ENCODE data around the gene ZNF710.

Gene ZNF710

GRCh38 chr15:90119367-90119766 is 118.2 kb downstream of the ZNF710 start:
- no peaks in the 10 kb centered on the region for H3K9me3 ChIP-seq (ENCODE audit: control insufficient read depth, insufficient read depth, low read length)
- no peak overlapping the region for H3K4me3 ChIP-seq (ENCODE audit: low read length)
- H3K27ac ChIP-seq (ENCODE audit: low read length): no peak overlapping the region
- no peaks in the 10 kb centered on the region for H3K27me3 ChIP-seq (ENCODE audit: control insufficient read depth, insufficient read depth, low read length)
- H3K36me3 ChIP-seq (ENCODE audit: control insufficient read depth, insufficient read depth, low read length): no peaks in the 10 kb centered on the region
- no peak for DNase-seq (ENCODE audit: low read depth, low spot score)
- no peaks in the 10 kb centered on the region for H3K4me1 ChIP-seq (ENCODE audit: control insufficient read depth, insufficient read depth, low read length)

- Histone ChIP-seq H3K4me3 (ENCODE audit: low read length) (no peak overlapping the region), H3K36me3 (ENCODE audit: control insufficient read depth, insufficient read depth, low read length) (no peaks in the 10 kb centered on the region), H3K27ac (ENCODE audit: low read length) (no peak overlapping the region), H3K4me1 (ENCODE audit: control insufficient read depth, insufficient read depth, low read length) (no peaks in the 10 kb centered on the region), H3K27me3 (ENCODE audit: control insufficient read depth, insufficient read depth, low read length) (no peaks in the 10 kb centered on the region), H3K9me3 (ENCODE audit: control insufficient read depth, insufficient read depth, low read length) (no peaks in the 10 kb centered on the region)
- WGBS (ENCODE audit: insufficient coverage, insufficient read length): no CpG with 5 or more reads among the region's 6 CpGs
- DNase-seq (ENCODE audit: low read depth, low spot score): no peak
Measured at GRCh38 chr15:90121086-90121485, 120.0 kb downstream of the ZNF710 start.

GRCh38 chr15:90124507-90124906 is 123.4 kb downstream of the ZNF710 start:
- no peak for DNase-seq (ENCODE audit: low read depth, low spot score)
- Histone ChIP-seq H3K27me3 (ENCODE audit: control insufficient read depth, insufficient read depth, low read length) (no peaks in the 10 kb centered on the region), H3K9me3 (ENCODE audit: control insufficient read depth, insufficient read depth, low read length) (no peaks in the 10 kb centered on the region), H3K27ac (ENCODE audit: low read length) (no peak overlapping the region), H3K4me1 (ENCODE audit: control insufficient read depth, insufficient read depth, low read length) (peaks cover 6% of the 10 kb centered on the region; the same call in 1 of the 2 replicates), H3K4me3 (ENCODE audit: low read length) (no peak overlapping the region), H3K36me3 (ENCODE audit: control insufficient read depth, insufficient read depth, low read length) (no peaks in the 10 kb centered on the region)

GRCh38 chr15:90126022-90126421 is 124.9 kb downstream of the ZNF710 start:
- Histone ChIP-seq H3K36me3 (ENCODE audit: control insufficient read depth, insufficient read depth, low read length) (no peaks in the 10 kb centered on the region), H3K27me3 (ENCODE audit: control insufficient read depth, insufficient read depth, low read length) (no peaks in the 10 kb centered on the region), H3K9me3 (ENCODE audit: control insufficient read depth, insufficient read depth, low read length) (no peaks in the 10 kb centered on the region), H3K27ac (ENCODE audit: low read length) (no peak overlapping the region), H3K4me3 (ENCODE audit: low read length) (no peak overlapping the region), H3K4me1 (ENCODE audit: control insufficient read depth, insufficient read depth, low read length) (peaks cover 6% of the 10 kb centered on the region; the same call in 1 of the 2 replicates)
- WGBS (ENCODE audit: insufficient coverage, insufficient read length): no CpG with 5 or more reads among the region's 6 CpGs
- DNase-seq (ENCODE audit: low read depth, low spot score): no peak

- Histone ChIP-seq H3K27ac (ENCODE audit: low read length) (peak overlapping the region; percentile 21), H3K9me3 (ENCODE audit: control insufficient read depth, insufficient read depth, low read length) (no peaks in the 10 kb centered on the region), H3K27me3 (ENCODE audit: control insufficient read depth, insufficient read depth, low read length) (no peaks in the 10 kb centered on the region), H3K4me1 (ENCODE audit: control insufficient read depth, insufficient read depth, low read length) (peaks cover 6% of the 10 kb centered on the region; the same call in 1 of the 2 replicates), H3K36me3 (ENCODE audit: control insufficient read depth, insufficient read depth, low read length) (no peaks in the 10 kb centered on the region), H3K4me3 (ENCODE audit: low read length) (no peak overlapping the region)
- DNase-seq (ENCODE audit: low read depth, low spot score): peak; percentile 41
- no CpG with 5 or more reads among the region's 10 CpGs for WGBS (ENCODE audit: insufficient coverage, insufficient read length)
Measured at GRCh38 chr15:90126596-90127435, 125.7 kb downstream of the ZNF710 start.

- Histone ChIP-seq H3K27me3 (ENCODE audit: control insufficient read depth, insufficient read depth, low read length) (no peaks in the 10 kb centered on the region), H3K27ac (ENCODE audit: low read length) (no peak overlapping the region)
Measured at GRCh38 chr15:90130291-90130690, 129.2 kb downstream of the ZNF710 start.

More at GRCh38 chr15:90130291-90130690, 129.2 kb downstream of the ZNF710 start:
- DNase-seq (ENCODE audit: low read depth, low spot score): no peak
- no peaks in the 10 kb centered on the region for H3K36me3 ChIP-seq (ENCODE audit: control insufficient read depth, insufficient read depth, low read length)
- H3K9me3 ChIP-seq (ENCODE audit: control insufficient read depth, insufficient read depth, low read length): no peaks in the 10 kb centered on the region
- H3K4me3 ChIP-seq (ENCODE audit: low read length): no peak overlapping the region
- no CpG with 5 or more reads among the region's 8 CpGs for WGBS (ENCODE audit: insufficient coverage, insufficient read length)
- H3K4me1 ChIP-seq (ENCODE audit: control insufficient read depth, insufficient read depth, low read length): peaks cover 6% of the 10 kb centered on the region; the same call in 1 of the 2 replicates
